H1 (cell line): ENCODE results near the gene FASTKD3.

Source experiments
- CTCF ChIP-seq, 3 experiments: IDR thresholded peaks; 1 replicate in 2 of 3; 2 replicates in 1 of 3; pipeline versions ENCODE4 v1.5.1 to v1.6.1; 2011; ENCODE audit warnings: low read length in 3 of 3, mild to moderate bottlenecking in 3 of 3, inconsistent platforms in 2 of 3, low read depth in 1 of 3, moderate library complexity in 1 of 3; ENCODE audit not compliant: insufficient read depth in 1 of 3; ENCODE audit errors: control extremely low read depth in 1 of 3
- GABPA ChIP-seq: IDR thresholded peaks from 2 replicates; pipeline ENCODE4 v1.6.1; 2011; ENCODE audit warnings: mild to moderate bottlenecking, low read length, moderate library complexity, borderline replicate concordance; ENCODE audit not compliant: insufficient read depth
- JUND ChIP-seq: IDR thresholded peaks from 2 replicates; pipeline ENCODE4 v1.6.1; 2011; ENCODE audit warnings: mild to moderate bottlenecking, improper control_type of control experiment, low read length
- POLR2A ChIP-seq, 2 experiments: IDR thresholded peaks; 1 replicate in 1 of 2; 2 replicates in 1 of 2; pipeline ENCODE4 v1.6.1; 2011; ENCODE audit warnings: low read depth in 2 of 2, low read length in 2 of 2, mild to moderate bottlenecking in 2 of 2; ENCODE audit errors: control extremely low read depth in 1 of 2
- POLR2AphosphoS5 ChIP-seq: IDR thresholded peaks from 2 replicates; pipeline ENCODE4 v1.6.1; 2011; ENCODE audit warnings: low read depth, low read length
- RFX5 ChIP-seq: IDR thresholded peaks from 2 replicates; pipeline ENCODE4 v1.6.1; 2011; ENCODE audit warnings: low read depth, low read length, improper control_type of control experiment, borderline replicate concordance
- YY1 ChIP-seq: IDR thresholded peaks from 2 replicates; pipeline ENCODE4 v1.6.1; 2011; ENCODE audit warnings: low read depth, mild to moderate bottlenecking, low read length

- TF ChIP-seq YY1 (no peak), CTCF (IDR thresholded peaks at IDR 0.05; ENCODE audit: control extremely low read depth in 1 of 3, insufficient read depth in 1 of 3, low read depth in 1 of 3, low read length in 3 of 3) (no peak), POLR2AphosphoS5 (no peak), POLR2A (IDR thresholded peaks at IDR 0.05; ENCODE audit: control extremely low read depth in 1 of 2, low read depth in 2 of 2, low read length in 2 of 2) (no peak), RFX5 (no peak), JUND (no peak), GABPA (no peak)
Observed at GRCh38 chr5:7888901-7889300, 20.1 kb upstream of the FASTKD3 start.
